Measurements from ENCODE around the gene ZNF410. TPM values are rescaled to one million over a fixed set of nuclear protein-coding genes. Genes with fewer than 3 reads are reported as not detected.

ZNF410 gene
- total RNA-seq, 4 donors from 2014 or later: 22.6 to 33.2 (median 24.0) TPM

GRCh38 chr14:73924337-73924736, 37.7 kb downstream of the ZNF410 start:
- DNase-seq (no peak), ATAC-seq (no peak)
- in situ Hi-C loops (cut with MboI; ENCODE audit: low sequenced_read_pairs in 4 of 4) (no loop called here), intact Hi-C loops (cut with DNase I; ENCODE audit: low total_unique reads) (no loop called here)
- no peaks in the 10 kb centered on the region for H3K4me1 ChIP-seq
- H3K9me3 ChIP-seq: no peaks in the 10 kb centered on the region
- H3K27me3 ChIP-seq: no peaks in the 10 kb centered on the region
- H3K36me3 ChIP-seq: peaks cover 0 to 83% of the 10 kb centered on the region in 2 donors
- no peak for TF ChIP-seq CTCF (IDR thresholded peaks at IDR 0.05 in 4 of 5, conservative IDR thresholded peaks at IDR 0.05 in 1 of 5)
- no peak for TF ChIP-seq POLR2A (IDR thresholded peaks at IDR 0.05)
- no peak overlapping the region for H3K27ac ChIP-seq
- no peak overlapping the region for H3K4me3 ChIP-seq

- no peak for TF ChIP-seq POLR2A (IDR thresholded peaks at IDR 0.05)
- TF ChIP-seq CTCF (IDR thresholded peaks at IDR 0.05 in 4 of 5, conservative IDR thresholded peaks at IDR 0.05 in 1 of 5): no peak
- no peaks in the 10 kb centered on the region for H3K9me3 ChIP-seq
- H3K27ac ChIP-seq: no peak overlapping the region
- peaks cover 0 to 3% of the 10 kb centered on the region in 2 donors for H3K4me1 ChIP-seq
- no peak for DNase-seq
- H3K36me3 ChIP-seq: peaks cover 0 to 68% of the 10 kb centered on the region in 2 donors
- H3K27me3 ChIP-seq: no peaks in the 10 kb centered on the region
- in situ Hi-C loops (cut with MboI; ENCODE audit: low sequenced_read_pairs in 4 of 4) (no loop called here), intact Hi-C loops (cut with DNase I; ENCODE audit: low total_unique reads) (no loop called here)
- ATAC-seq: no peak
- H3K4me3 ChIP-seq: no peak overlapping the region
Observed at GRCh38 chr14:73935666-73936065, 49.0 kb downstream of the ZNF410 start.

DNA sequence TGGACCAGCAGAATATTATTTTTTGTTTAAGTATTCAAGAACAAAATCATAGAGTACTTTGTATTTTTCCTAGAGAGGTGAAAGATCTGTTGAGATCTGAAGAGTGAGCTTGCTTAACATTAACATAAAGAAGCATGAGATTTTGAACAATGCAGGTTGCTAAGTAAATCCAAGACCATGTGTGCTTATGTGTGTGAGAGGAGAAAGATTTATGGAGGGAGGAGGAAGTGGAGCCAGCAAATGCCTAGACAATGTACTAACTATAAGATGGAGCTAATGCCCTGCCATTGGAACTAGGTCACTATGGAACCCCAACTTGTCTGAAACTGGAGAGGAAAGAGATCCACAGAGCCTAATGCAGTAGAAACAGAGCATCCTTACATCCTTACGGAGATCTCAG, 49.9 kb downstream of the ZNF410 start:
- H3K27me3 ChIP-seq: no peaks in the 10 kb centered on the region
- no peak overlapping the region for H3K4me3 ChIP-seq
- in situ Hi-C loops (cut with MboI; ENCODE audit: low sequenced_read_pairs in 4 of 4): no loop called here
- no peak overlapping the region for H3K27ac ChIP-seq
- intact Hi-C loops (cut with DNase I; ENCODE audit: low total_unique reads): no loop called here
- DNase-seq: no peak
- no peaks in the 10 kb centered on the region for H3K9me3 ChIP-seq
- H3K36me3 ChIP-seq: peaks cover 0 to 59% of the 10 kb centered on the region in 2 donors
- peaks cover 0 to 3% of the 10 kb centered on the region in 2 donors for H3K4me1 ChIP-seq
- TF ChIP-seq POLR2A (IDR thresholded peaks at IDR 0.05): no peak
- TF ChIP-seq CTCF (IDR thresholded peaks at IDR 0.05 in 4 of 5, conservative IDR thresholded peaks at IDR 0.05 in 1 of 5): no peak
- no peak for ATAC-seq

- no peak for ATAC-seq
- peaks cover 0 to 54% of the 10 kb centered on the region in 2 donors for H3K36me3 ChIP-seq
Observed at GRCh38 chr14:73937012-73937411, 50.4 kb downstream of the ZNF410 start.

More at GRCh38 chr14:73937012-73937411, 50.4 kb downstream of the ZNF410 start:
- Histone ChIP-seq H3K27me3 (no peaks in the 10 kb centered on the region), H3K4me1 (peaks cover 0 to 3% of the 10 kb centered on the region in 2 donors), H3K27ac (no peak overlapping the region), H3K9me3 (no peaks in the 10 kb centered on the region), H3K4me3 (no peak overlapping the region)
- no peak for DNase-seq
- intact Hi-C loops (cut with DNase I; ENCODE audit: low total_unique reads): no loop called here
- TF ChIP-seq POLR2A (IDR thresholded peaks at IDR 0.05) (no peak), CTCF (IDR thresholded peaks at IDR 0.05 in 4 of 5, conservative IDR thresholded peaks at IDR 0.05 in 1 of 5) (no peak)
- in situ Hi-C loops (cut with MboI; ENCODE audit: low sequenced_read_pairs in 4 of 4): no loop called here
